Activated CD4-positive, alpha-beta memory T cell treated with anti-CD3 and anti-CD28 coated beads, Interleukin-2, amount 10 ng/mL, durations not matched to agents 7 days and 5 days (primary cell): ENCODE results near the gene CCL14. TPM values are rescaled to one million over a fixed set of nuclear protein-coding genes. Genes with fewer than 3 reads are reported as not detected.
"Not testable (repeated sequence)": the region's sequence is repeated elsewhere in the genome, so short reads cannot be mapped to it uniquely, and the experiment has no call there.

Experiments
- CTCF ChIA-PET: fragments of 350-600 bp; sonication (Branson Sonifier 250); formaldehyde crosslinking; loops from one replicate; lab custom pipeline; 2021; ENCODE audit warnings: antibody characterized with exemption, inconsistent platforms; lab: Charles Lee
- POLR2A ChIA-PET: fragments of 350-600 bp; sonication (Branson Sonifier 250); formaldehyde crosslinking; loops from one replicate; lab custom pipeline; 2021; ENCODE audit warnings: antibody characterized with exemption; lab: Charles Lee
- DNase-seq: peaks from one replicate; pipeline ENCODE4 v3.0.0-alpha.2; 2020
- H3K27ac Mint-ChIP-seq: one replicate; pipeline ENCODE4 v1.8.0; 2021; ENCODE audit warnings: mild to moderate bottlenecking, mixed read lengths
- H3K27me3 Mint-ChIP-seq: one replicate; pipeline ENCODE4 v1.8.0; 2021; ENCODE audit warnings: mixed read lengths
- H3K36me3 Mint-ChIP-seq: one replicate; pipeline ENCODE4 v1.8.0; 2021; ENCODE audit warnings: low read depth, mixed read lengths
- H3K4me1 Mint-ChIP-seq: one replicate; pipeline ENCODE4 v1.8.0; 2021; ENCODE audit warnings: mixed read lengths
- H3K4me3 Mint-ChIP-seq: one replicate; pipeline ENCODE4 v1.8.0; 2021; ENCODE audit warnings: mild to moderate bottlenecking, mixed read lengths
- H3K9me3 Mint-ChIP-seq: one replicate; pipeline ENCODE4 v1.8.0; 2021; ENCODE audit warnings: mixed read lengths
- total RNA-seq, 2 experiments: library from RNA; stranded (reverse); gene quantifications; one replicate each; pipeline ENCODE4 v1.2.3, GENCODE V29; 2021

The CCL14 gene
- total RNA-seq, 2 experiments from 2014 or later, result not detected

GRCh38 chr17:35953720-35954119 is 32.8 kb downstream of the CCL14 start:
- no peaks in the 10 kb centered on the region for H3K9me3 Mint-ChIP-seq
- H3K36me3 Mint-ChIP-seq, result no peaks in the 10 kb centered on the region
- no peak for DNase-seq
- POLR2A ChIA-PET, result no interaction called here
- peaks cover 31% of the 10 kb centered on the region for H3K27me3 Mint-ChIP-seq
- H3K4me3 Mint-ChIP-seq, result no peak overlapping the region
- no peak overlapping the region for H3K27ac Mint-ChIP-seq
- no peaks in the 10 kb centered on the region for H3K4me1 Mint-ChIP-seq
- CTCF ChIA-PET, result no interaction called here

- Mint-ChIP-seq H3K27ac (no peak overlapping the region), H3K27me3 (peaks cover 4% of the 10 kb centered on the region), H3K36me3 (no peaks in the 10 kb centered on the region), H3K4me1 (peaks cover 6% of the 10 kb centered on the region), H3K4me3 (no peak overlapping the region), H3K9me3 (no peaks in the 10 kb centered on the region)
- CTCF ChIA-PET, result interaction anchor here (1.1 to 1.4 kb wide), 3 partner anchors 8 to 200 kb away, joined by 3 to 5 read pairs (median 3); no protein-coding TSS in a partner anchor
- POLR2A ChIA-PET, result interaction anchor here (0.8 kb wide), 1 partner anchor 9 kb away, joined by 3 read pairs; no protein-coding TSS in a partner anchor
- DNase-seq, result no peak
Observed at GRCh38 chr17:35949401-35949800, 37.1 kb downstream of the CCL14 start.

GRCh38 chr17:35948092-35948491 is 38.4 kb downstream of the CCL14 start:
- H3K27me3 Mint-ChIP-seq, result no peaks in the 10 kb centered on the region
- H3K4me1 Mint-ChIP-seq, result peaks cover 6% of the 10 kb centered on the region
- H3K9me3 Mint-ChIP-seq, result no peaks in the 10 kb centered on the region
- H3K4me3 Mint-ChIP-seq, result no peak overlapping the region
- ChIA-PET POLR2A (interaction anchor here (0.8 kb wide), 1 partner anchor 11 kb away, joined by 3 read pairs; no protein-coding TSS in a partner anchor), CTCF (interaction anchor here (0.7 to 1.6 kb wide), 6 partner anchors 21 to 534 kb away, joined by 3 to 6 read pairs (median 4); no protein-coding TSS in a partner anchor)
- H3K27ac Mint-ChIP-seq, result no peak overlapping the region
- no peak for DNase-seq
- H3K36me3 Mint-ChIP-seq, result no peaks in the 10 kb centered on the region

GRCh38 chr17:35947156-35947585 is 39.4 kb downstream of the CCL14 start:
- H3K9me3 Mint-ChIP-seq, result no peaks in the 10 kb centered on the region
- H3K27me3 Mint-ChIP-seq, result no peaks in the 10 kb centered on the region
- POLR2A ChIA-PET, result no interaction called here
- H3K36me3 Mint-ChIP-seq, result no peaks in the 10 kb centered on the region
- H3K4me3 Mint-ChIP-seq, result no peak overlapping the region
- peak; percentile 62 for DNase-seq
- H3K27ac Mint-ChIP-seq, result no peak overlapping the region
- peaks cover 6% of the 10 kb centered on the region for H3K4me1 Mint-ChIP-seq
- CTCF ChIA-PET, result interaction anchor here (0.7 to 1.7 kb wide), 5 partner anchors 14 to 184 kb away, joined by 4 to 7 read pairs (median 4); no protein-coding TSS in a partner anchor

- no peaks in the 10 kb centered on the region for H3K36me3 Mint-ChIP-seq
- H3K9me3 Mint-ChIP-seq, result no peaks in the 10 kb centered on the region
- ChIA-PET CTCF (interaction anchor here (1.8 kb wide), 1 partner anchor 10 kb away, joined by 3 read pairs; no protein-coding TSS in a partner anchor), POLR2A (no interaction called here)
- no peak overlapping the region for H3K27ac Mint-ChIP-seq
- peaks cover 6% of the 10 kb centered on the region for H3K4me1 Mint-ChIP-seq
- no peak overlapping the region for H3K4me3 Mint-ChIP-seq
- no peaks in the 10 kb centered on the region for H3K27me3 Mint-ChIP-seq
- no peak for DNase-seq
Observed at GRCh38 chr17:35944151-35944550, 42.4 kb downstream of the CCL14 start.

- Mint-ChIP-seq H3K27ac (no peak within 1 kb of the TSS), H3K27me3 (no peaks in the 10 kb centered on the region), H3K4me3 (no peak within 1 kb of the TSS), H3K4me1 (peaks cover 6% of the 10 kb centered on the region), H3K36me3 (no peaks in the 10 kb centered on the region), H3K9me3 (peaks cover 2% of the 10 kb centered on the region)
- ChIA-PET CTCF (interaction anchor here (1.8 kb wide), 1 partner anchor 10 kb away, joined by 3 read pairs; no protein-coding TSS in a partner anchor), POLR2A (interaction anchor here (1.4 kb wide), 1 partner anchor 12 kb away, joined by 5 read pairs; no protein-coding TSS in a partner anchor)
- DNase-seq, result no peak
Observed at GRCh38 chr17:35943537-35943936, 43.0 kb downstream of the CCL14 start, which contains the start of gene LYZL6. Gene LYZL6, minus strand, starts transcription at chr17:35943713. Its CDS starts 4,357 bp downstream, at chr17:35939356.

GRCh38 chr17:35942588-35943186 is 43.8 kb downstream of the CCL14 start:
- POLR2A ChIA-PET, result interaction anchor here (1.4 kb wide), 1 partner anchor 11 kb away, joined by 5 read pairs; no protein-coding TSS in a partner anchor
- Mint-ChIP-seq H3K27me3 (no peaks in the 10 kb centered on the region), H3K9me3 (peaks cover 2% of the 10 kb centered on the region), H3K36me3 (no peaks in the 10 kb centered on the region), H3K27ac (no peak overlapping the region), H3K4me3 (no peak overlapping the region), H3K4me1 (peaks cover 6% of the 10 kb centered on the region)
- CTCF ChIA-PET, result interaction anchor here (1.8 kb wide), 1 partner anchor 9 kb away, joined by 3 read pairs; no protein-coding TSS in a partner anchor
- no peak for DNase-seq

GRCh38 chr17:35938492-35938891 is 48.0 kb downstream of the CCL14 start:
- H3K9me3 Mint-ChIP-seq, H3K4me3 Mint-ChIP-seq, POLR2A ChIA-PET, DNase-seq, H3K36me3 Mint-ChIP-seq, H3K4me1 Mint-ChIP-seq, H3K27me3 Mint-ChIP-seq, H3K27ac Mint-ChIP-seq: not testable (repeated sequence)
- CTCF ChIA-PET, result interaction anchor here (2.0 kb wide), 1 partner anchor 31 kb away, joined by 4 read pairs; no protein-coding TSS in a partner anchor

- peaks cover 7% of the 10 kb centered on the region for H3K27me3 Mint-ChIP-seq
- H3K9me3 Mint-ChIP-seq, result peaks cover 2% of the 10 kb centered on the region
- POLR2A ChIA-PET, result no interaction called here
- H3K27ac Mint-ChIP-seq, result no peak overlapping the region
- H3K36me3 Mint-ChIP-seq, result no peaks in the 10 kb centered on the region
- no peak for DNase-seq
- no peak overlapping the region for H3K4me3 Mint-ChIP-seq
- H3K4me1 Mint-ChIP-seq, result peaks cover 5% of the 10 kb centered on the region
- CTCF ChIA-PET, result no interaction called here
Observed at GRCh38 chr17:35936063-35936462, 50.5 kb downstream of the CCL14 start.

- ChIA-PET CTCF (no interaction called here), POLR2A (no interaction called here)
- Mint-ChIP-seq H3K27ac (no peak overlapping the region), H3K9me3 (peaks cover 2% of the 10 kb centered on the region), H3K4me1 (peaks cover 17% of the 10 kb centered on the region), H3K4me3 (no peak overlapping the region), H3K36me3 (peaks cover 4% of the 10 kb centered on the region), H3K27me3 (peaks cover 7% of the 10 kb centered on the region)
- DNase-seq, result no peak
Observed at GRCh38 chr17:35934760-35935159, 51.8 kb downstream of the CCL14 start.

Other genes starting within 250 kb of the CCL14 start
- gene GAS2L2, start 233.5 kb downstream of the CCL14 start, total RNA-seq, result not detected
- gene C17orf50, start 225.8 kb downstream of the CCL14 start, total RNA-seq, result not detected
- not detected for gene MMP28, start 191.1 kb downstream of the CCL14 start, total RNA-seq
- 100 to 1,000 TPM; 244 to 252 TPM for gene TAF15, start 177.2 kb downstream of the CCL14 start, total RNA-seq
- 1 to 10 TPM; 2.3 to 3.1 TPM for gene HEATR9, start 117.8 kb downstream of the CCL14 start, total RNA-seq
- 100 to 1,000 TPM; 482 to 491 TPM for gene CCL5, start 106.4 kb downstream of the CCL14 start, total RNA-seq
- gene RDM1, start 56.0 kb downstream of the CCL14 start, total RNA-seq, result 10 to 100 TPM; 14.4 to 16.9 TPM
- gene LYZL6, start 43.0 kb downstream of the CCL14 start, total RNA-seq, result not detected
- not detected for gene CCL16, start 5.2 kb downstream of the CCL14 start, total RNA-seq
- not detected for gene CCL15, start 14.8 kb upstream of the CCL14 start, total RNA-seq
- gene CCL23, start 31.2 kb upstream of the CCL14 start, total RNA-seq, result under 1 TPM in 1 of 2 experiments, not detected in 1; 0.48 TPM
- not detected for gene CCL18, start 77.5 kb upstream of the CCL14 start, total RNA-seq
- gene CCL3, start 103.4 kb upstream of the CCL14 start, total RNA-seq, result 100 to 1,000 TPM; 106 to 112 TPM
- gene CCL4, start 117.1 kb upstream of the CCL14 start, total RNA-seq, result 10 to 100 TPM; 46.8 to 50.4 TPM
- gene TBC1D3B, start 189.9 kb upstream of the CCL14 start, total RNA-seq, result 1 to 10 TPM; 6.8 to 9.5 TPM
- 1 to 10 TPM; 1.7 to 1.9 TPM for gene CCL3L1, start 210.0 kb upstream of the CCL14 start, total RNA-seq
- 1 to 10 TPM; 3.6 to 4.0 TPM for gene CCL4L2, start 224.3 kb upstream of the CCL14 start, total RNA-seq